SU-DHL-6 (cell line): Measurements from ENCODE around the gene DPY19L1.
"Not testable (repeated sequence)": the region's sequence is repeated elsewhere in the genome, so short reads cannot be mapped to it uniquely, and the experiment has no call there.

Experiments used
- EZH2phosphoT487 ChIP-seq: fragments of 200-600 bp; sonication (generic), shearing (Covaris generic); conservative IDR thresholded peaks from 2 replicates; pipeline ENCODE4 v1.6.1; 2018; ENCODE audit warnings: mild to moderate bottlenecking, antibody characterized with exemption, low read length, moderate library complexity, mixed read lengths
- TF ChIP-seq, protein P1 (sequence below): fragments of 200-600 bp; sonication (generic); IDR thresholded peaks from one replicate; pipeline ENCODE4 v1.5.1; 2017; ENCODE audit warnings: antibody characterized with exemption, mild to moderate bottlenecking, low read length, moderate library complexity; ENCODE audit not compliant: insufficient read depth, poor library complexity, severe bottlenecking

DNA sequence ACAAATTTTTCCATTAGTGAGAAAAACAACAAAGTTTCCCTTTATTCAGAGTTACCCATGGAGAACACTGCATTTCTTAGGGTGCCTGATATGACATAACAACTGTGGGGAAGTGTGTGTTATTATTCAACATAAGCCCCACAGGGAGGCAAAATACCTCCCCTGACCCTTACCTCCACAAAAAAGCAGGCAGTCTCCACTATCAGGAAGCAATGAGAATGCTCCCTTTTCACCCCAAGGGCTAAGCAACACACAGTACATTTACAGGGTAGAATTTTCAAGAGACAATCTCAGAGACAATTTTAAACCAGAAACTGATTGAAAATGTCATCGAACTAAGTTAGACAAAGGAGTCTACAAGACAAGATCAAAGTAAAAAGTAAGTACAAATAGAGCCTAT lies 69.5 kb downstream of the DPY19L1 start:
- TF ChIP-seq, protein P1, sequence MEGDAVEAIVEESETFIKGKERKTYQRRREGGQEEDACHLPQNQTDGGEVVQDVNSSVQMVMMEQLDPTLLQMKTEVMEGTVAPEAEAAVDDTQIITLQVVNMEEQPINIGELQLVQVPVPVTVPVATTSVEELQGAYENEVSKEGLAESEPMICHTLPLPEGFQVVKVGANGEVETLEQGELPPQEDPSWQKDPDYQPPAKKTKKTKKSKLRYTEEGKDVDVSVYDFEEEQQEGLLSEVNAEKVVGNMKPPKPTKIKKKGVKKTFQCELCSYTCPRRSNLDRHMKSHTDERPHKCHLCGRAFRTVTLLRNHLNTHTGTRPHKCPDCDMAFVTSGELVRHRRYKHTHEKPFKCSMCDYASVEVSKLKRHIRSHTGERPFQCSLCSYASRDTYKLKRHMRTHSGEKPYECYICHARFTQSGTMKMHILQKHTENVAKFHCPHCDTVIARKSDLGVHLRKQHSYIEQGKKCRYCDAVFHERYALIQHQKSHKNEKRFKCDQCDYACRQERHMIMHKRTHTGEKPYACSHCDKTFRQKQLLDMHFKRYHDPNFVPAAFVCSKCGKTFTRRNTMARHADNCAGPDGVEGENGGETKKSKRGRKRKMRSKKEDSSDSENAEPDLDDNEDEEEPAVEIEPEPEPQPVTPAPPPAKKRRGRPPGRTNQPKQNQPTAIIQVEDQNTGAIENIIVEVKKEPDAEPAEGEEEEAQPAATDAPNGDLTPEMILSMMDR: not testable (repeated sequence)
- TF ChIP-seq EZH2phosphoT487: not testable (repeated sequence)
